A549 (cell line): Measurements from ENCODE around the gene ABLIM1.

Source experiments
- CHD2 ChIP-seq: fragments of 150-350 bp; IDR thresholded peaks from 2 replicates; pipeline ENCODE4 v1.6.1; 2014; ENCODE audit warnings: low read length; ENCODE audit not compliant: partially characterized antibody
- EP300 ChIP-seq, 2 experiments: fragments of >200 bp; sonication (Bioruptor Twin); formaldehyde crosslinking; IDR thresholded peaks; 2 replicates in 1 of 2; 3 replicates in 1 of 2; pipeline ENCODE4 v1.6.1; 2016 to 2017
- RAD21 ChIP-seq, 2 experiments: fragments of >200 bp in 1 of 2; sonication (Bioruptor Twin) in 1 of 2; formaldehyde crosslinking in 1 of 2; IDR thresholded peaks in 1 of 2; conservative IDR thresholded peaks in 1 of 2; 2 replicates in 1 of 2; 3 replicates in 1 of 2; pipeline ENCODE4 v1.6.1; 2012 to 2018; ENCODE audit warnings: inconsistent platforms in 1 of 2
- TF ChIP-seq, protein P1 (sequence below): fragments of >200 bp; sonication (Bioruptor Twin); formaldehyde crosslinking; IDR thresholded peaks from 3 replicates; pipeline ENCODE4 v1.5.1; 2016

DNA sequence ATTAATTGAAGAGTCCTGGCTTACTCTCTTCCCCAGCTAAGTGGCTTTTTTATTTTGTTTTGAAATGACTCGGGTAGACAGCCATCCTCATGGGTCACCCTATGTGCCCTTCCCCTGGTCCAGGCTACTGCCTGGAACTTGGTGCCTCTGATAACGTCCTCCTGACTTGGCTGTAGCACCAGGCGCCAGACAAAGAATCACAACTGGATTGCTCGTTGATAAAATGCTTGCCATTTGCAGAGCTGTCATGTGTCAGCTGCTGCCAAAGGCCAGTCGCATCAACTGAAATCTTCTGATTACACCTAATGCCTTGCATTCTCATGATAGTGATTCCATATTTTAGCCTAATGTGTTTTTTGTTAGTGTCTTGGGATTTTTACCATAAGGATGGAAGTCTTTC is 27.4 kb upstream of the ABLIM1 start:
- TF ChIP-seq, protein P1, sequence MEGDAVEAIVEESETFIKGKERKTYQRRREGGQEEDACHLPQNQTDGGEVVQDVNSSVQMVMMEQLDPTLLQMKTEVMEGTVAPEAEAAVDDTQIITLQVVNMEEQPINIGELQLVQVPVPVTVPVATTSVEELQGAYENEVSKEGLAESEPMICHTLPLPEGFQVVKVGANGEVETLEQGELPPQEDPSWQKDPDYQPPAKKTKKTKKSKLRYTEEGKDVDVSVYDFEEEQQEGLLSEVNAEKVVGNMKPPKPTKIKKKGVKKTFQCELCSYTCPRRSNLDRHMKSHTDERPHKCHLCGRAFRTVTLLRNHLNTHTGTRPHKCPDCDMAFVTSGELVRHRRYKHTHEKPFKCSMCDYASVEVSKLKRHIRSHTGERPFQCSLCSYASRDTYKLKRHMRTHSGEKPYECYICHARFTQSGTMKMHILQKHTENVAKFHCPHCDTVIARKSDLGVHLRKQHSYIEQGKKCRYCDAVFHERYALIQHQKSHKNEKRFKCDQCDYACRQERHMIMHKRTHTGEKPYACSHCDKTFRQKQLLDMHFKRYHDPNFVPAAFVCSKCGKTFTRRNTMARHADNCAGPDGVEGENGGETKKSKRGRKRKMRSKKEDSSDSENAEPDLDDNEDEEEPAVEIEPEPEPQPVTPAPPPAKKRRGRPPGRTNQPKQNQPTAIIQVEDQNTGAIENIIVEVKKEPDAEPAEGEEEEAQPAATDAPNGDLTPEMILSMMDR, result no peak
- no peak for TF ChIP-seq CHD2
- no peak for TF ChIP-seq EP300 (IDR thresholded peaks at IDR 0.05)
- TF ChIP-seq RAD21 (conservative IDR thresholded peaks at IDR 0.05 in 1 of 2, IDR thresholded peaks at IDR 0.05 in 1 of 2), result no peak
